ENCODE data around the gene DEPDC5. TPM values are rescaled to one million over a fixed set of nuclear protein-coding genes. Genes with fewer than 3 reads are reported as not detected.
"Not testable (repeated sequence)": the region's sequence is repeated elsewhere in the genome, so short reads cannot be mapped to it uniquely, and the experiment has no call there.

DEPDC5 gene
- total RNA-seq, 3 donors from 2014 or later: 13.6 to 20.0 (median 16.1) TPM

DNA sequence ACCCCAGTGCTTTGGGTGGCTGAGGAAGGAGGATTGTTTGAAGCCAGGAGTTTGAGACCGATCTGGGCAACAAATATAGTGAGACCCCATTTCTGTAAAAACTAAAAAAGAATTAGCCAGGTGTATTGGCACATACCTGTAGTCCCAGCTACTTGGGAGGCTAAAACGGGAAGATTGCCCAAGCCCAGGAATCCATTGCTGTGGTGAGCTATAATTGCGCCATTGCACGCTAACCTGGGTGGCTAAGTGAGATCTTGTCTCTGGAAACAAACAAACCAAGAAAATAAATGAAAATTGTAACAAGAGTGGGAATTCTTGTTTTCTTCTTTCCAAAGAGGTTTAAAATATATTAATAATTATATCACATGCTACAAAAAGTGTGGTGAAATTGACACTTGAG is 52.9 kb downstream of the DEPDC5 start:
- Histone ChIP-seq H3K4me1 (no peaks in the 10 kb centered on the region), H3K27me3 (no peaks in the 10 kb centered on the region), H3K4me3 (no peak overlapping the region), H3K36me3 (peaks cover 7% of the 10 kb centered on the region), H3K9me3 (no peaks in the 10 kb centered on the region), H3K27ac (no peak overlapping the region)
- DNase-seq (ENCODE audit: low spot score in 2 of 2): no peak
- intact Hi-C loops (cut with DNase I; ENCODE audit: low total_unique reads): no loop called here
- TF ChIP-seq POLR2AphosphoS5 (IDR thresholded peaks at IDR 0.05) (no peak), POLR2A (IDR thresholded peaks at IDR 0.05) (no peak), CTCF (IDR thresholded peaks at IDR 0.05) (no peak)

- Histone ChIP-seq H3K27ac (no peak overlapping the region), H3K36me3 (peaks cover 7% of the 10 kb centered on the region), H3K27me3 (no peaks in the 10 kb centered on the region), H3K9me3 (no peaks in the 10 kb centered on the region), H3K4me3 (no peak overlapping the region), H3K4me1 (no peaks in the 10 kb centered on the region)
- intact Hi-C loops (cut with DNase I; ENCODE audit: low total_unique reads): no loop called here
- TF ChIP-seq POLR2A (IDR thresholded peaks at IDR 0.05): no peak
- no peak for TF ChIP-seq POLR2AphosphoS5 (IDR thresholded peaks at IDR 0.05)
- TF ChIP-seq CTCF (IDR thresholded peaks at IDR 0.05): no peak
- DNase-seq (ENCODE audit: low spot score in 2 of 2): no peak
Observed at GRCh38 chr22:31812977-31813605, 59.3 kb downstream of the DEPDC5 start.

DNA sequence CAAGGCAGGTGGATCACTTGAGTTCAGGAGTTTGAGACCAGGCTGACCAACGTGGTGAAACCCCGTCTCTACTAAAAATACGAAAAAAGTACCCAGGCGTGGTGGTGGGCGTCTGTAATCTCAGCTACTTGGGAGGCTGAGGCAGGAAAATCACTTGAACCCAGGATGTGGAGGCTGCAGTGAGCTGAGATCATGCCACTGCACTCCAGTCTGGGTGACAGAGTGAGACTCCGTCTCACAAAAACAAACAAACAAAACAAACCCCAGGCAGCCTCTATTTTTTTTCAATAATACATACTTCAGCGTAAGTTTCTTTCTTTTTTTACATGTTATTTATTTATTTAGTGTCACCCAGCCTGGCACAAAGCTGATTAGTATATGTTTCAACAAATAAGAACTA is 60.1 kb downstream of the DEPDC5 start:
- DNase-seq (ENCODE audit: low spot score in 2 of 2); H3K9me3 ChIP-seq; H3K27ac ChIP-seq; H3K4me1 ChIP-seq; H3K4me3 ChIP-seq; intact Hi-C loops (cut with DNase I; ENCODE audit: low total_unique reads); H3K27me3 ChIP-seq; H3K36me3 ChIP-seq: not testable (repeated sequence)

GRCh38 chr22:31814942-31815341 is 61.1 kb downstream of the DEPDC5 start:
- TF ChIP-seq POLR2AphosphoS5 (IDR thresholded peaks at IDR 0.05): no peak
- no peak for TF ChIP-seq CTCF (IDR thresholded peaks at IDR 0.05)
- no peak for TF ChIP-seq POLR2A (IDR thresholded peaks at IDR 0.05)
- Histone ChIP-seq H3K4me1 (no peaks in the 10 kb centered on the region), H3K27ac (no peak overlapping the region), H3K27me3 (no peaks in the 10 kb centered on the region), H3K36me3 (peaks cover 7% of the 10 kb centered on the region), H3K9me3 (no peaks in the 10 kb centered on the region), H3K4me3 (no peak overlapping the region)
- DNase-seq (ENCODE audit: low spot score in 2 of 2): no peak
- intact Hi-C loops (cut with DNase I; ENCODE audit: low total_unique reads): no loop called here

- H3K27me3 ChIP-seq; H3K36me3 ChIP-seq; intact Hi-C loops (cut with DNase I; ENCODE audit: low total_unique reads); H3K4me3 ChIP-seq; H3K4me1 ChIP-seq; H3K27ac ChIP-seq; DNase-seq (ENCODE audit: low spot score in 2 of 2); H3K9me3 ChIP-seq: not testable (repeated sequence)
Observed at GRCh38 chr22:31815383-31815814, 61.6 kb downstream of the DEPDC5 start.

DNA sequence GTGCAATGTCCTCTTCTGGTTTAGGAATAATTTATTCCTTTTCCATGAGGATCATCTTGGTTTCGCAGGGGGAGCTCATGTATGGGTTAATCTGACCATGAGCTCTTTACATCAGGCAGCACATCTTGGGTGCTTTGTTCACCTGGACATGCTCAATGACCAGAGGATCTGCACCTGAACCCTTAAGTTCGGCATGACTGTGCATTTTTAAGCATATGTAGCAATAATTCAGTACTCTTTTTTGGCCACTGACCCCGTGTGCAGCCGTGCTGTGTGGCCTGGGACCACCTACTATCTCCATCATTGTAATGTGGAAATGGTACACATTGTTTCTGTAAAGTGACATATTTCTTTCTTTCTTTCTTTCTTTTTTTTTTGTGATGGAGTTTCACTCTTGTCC is 62.9 kb downstream of the DEPDC5 start:
- H3K4me3 ChIP-seq: no peak overlapping the region
- H3K36me3 ChIP-seq: no peaks in the 10 kb centered on the region

More for the DNA sequence above, 62.9 kb downstream of the DEPDC5 start:
- TF ChIP-seq POLR2AphosphoS5 (IDR thresholded peaks at IDR 0.05) (no peak), POLR2A (IDR thresholded peaks at IDR 0.05) (no peak), CTCF (IDR thresholded peaks at IDR 0.05) (no peak)
- H3K9me3 ChIP-seq: no peaks in the 10 kb centered on the region
- H3K27me3 ChIP-seq: no peaks in the 10 kb centered on the region
- no peaks in the 10 kb centered on the region for H3K4me1 ChIP-seq
- intact Hi-C loops (cut with DNase I; ENCODE audit: low total_unique reads): no loop called here
- H3K27ac ChIP-seq: no peak overlapping the region
- no peak for DNase-seq (ENCODE audit: low spot score in 2 of 2)

Data from breast epithelium (tissue), 4 donors.